Smooth muscle cell (in vitro differentiated cells): ENCODE data around the gene AMDHD2. TPM values are rescaled to one million over a fixed set of nuclear protein-coding genes. Genes with fewer than 3 reads are reported as not detected.

Experiments used
- DNase-seq: peaks from one replicate; lab custom pipeline; 2025; ENCODE audit not compliant: unreplicated experiment; lab: John Stamatoyannopoulos, UW
- H2AFZ ChIP-seq: fragments of 200-600 bp; sonication (generic); 2 replicates; pipeline ENCODE4 v1.6.0; 2016; ENCODE audit warnings: antibody characterized with exemption, low read depth, mild to moderate bottlenecking
- H3F3A ChIP-seq: fragments of 200-600 bp; sonication (generic); 2 replicates; pipeline ENCODE4 v1.6.0; 2017; ENCODE audit warnings: antibody characterized with exemption, low read depth
- H3K27ac ChIP-seq: fragments of 200-600 bp; sonication (generic); 2 replicates; pipeline ENCODE4 v1.5.1; 2016; ENCODE audit warnings: low read depth, mild to moderate bottlenecking
- H3K27me3 ChIP-seq: fragments of 200-600 bp; sonication (generic); 2 replicates; pipeline ENCODE4 v1.6.1; 2016; ENCODE audit warnings: low read depth, mild to moderate bottlenecking
- H3K36me3 ChIP-seq: fragments of 200-600 bp; sonication (generic); 2 replicates; pipeline ENCODE4 v1.5.1; 2016; ENCODE audit warnings: low read depth
- H3K4me1 ChIP-seq: fragments of 200-600 bp; sonication (generic); 2 replicates; pipeline ENCODE4 v1.5.1; 2016; ENCODE audit warnings: low read depth
- H3K4me2 ChIP-seq: fragments of 200-600 bp; sonication (generic); 2 replicates; pipeline ENCODE4 v1.6.0; 2016; ENCODE audit warnings: mild to moderate bottlenecking
- H3K4me3 ChIP-seq: fragments of 200-600 bp; sonication (generic); 2 replicates; pipeline ENCODE4 v1.5.1; 2016; ENCODE audit warnings: mild to moderate bottlenecking
- H3K79me2 ChIP-seq: fragments of 200-600 bp; sonication (generic); 2 replicates; pipeline ENCODE4 v1.6.0; 2016; ENCODE audit warnings: low read depth, mild to moderate bottlenecking
- H3K9ac ChIP-seq: fragments of 200-600 bp; sonication (generic); 2 replicates; pipeline ENCODE4 v1.6.0; 2016; ENCODE audit warnings: low read depth
- H3K9me3 ChIP-seq: fragments of 200-600 bp; sonication (generic); replicated peaks from 2 replicates; pipeline ENCODE4 v1.5.1; 2016; ENCODE audit warnings: low read depth
- H4K20me1 ChIP-seq: fragments of 200-600 bp; sonication (generic); 2 replicates; pipeline ENCODE4 v1.6.0; 2016; ENCODE audit warnings: low read depth
- WGBS: methylation state at CpG from one replicate; pipeline ENCODE4 v1.1.7; 2016; ENCODE audit warnings: low lambda C conversion rate; 5-methylcytosine and 5-hydroxymethylcytosine counted together
- polyA plus RNA-seq: library from polyadenylated mRNA; unstranded; fragments of >200 nt; fragmentation: Nextera tagmentation; extraction: Ambion mirVana; gene quantifications from 2 replicates; pipeline ENCODE4 v1.2.1, GENCODE V29; 2016
- total RNA-seq: library from RNA; depleted of rRNA; stranded (reverse); fragments of >200 nt; gene quantifications from 2 replicates; pipeline ENCODE4 v1.2.3, GENCODE V29; 2014
- TF ChIP-seq, protein P1 (sequence below): fragments of 200-600 bp; sonication (generic); IDR thresholded peaks from 2 replicates; pipeline ENCODE4 v1.5.1; 2017; ENCODE audit warnings: borderline replicate concordance, mild to moderate bottlenecking, antibody characterized with exemption; ENCODE audit not compliant: insufficient read depth, poor library complexity, severe bottlenecking

Gene AMDHD2
- total and polyA plus RNA-seq, 2 experiments from 2014 or later = 12.0 to 14.2 TPM

- no peak overlapping the region for H3K9ac ChIP-seq
- no peaks in the 10 kb centered on the region for H3K9me3 ChIP-seq
- no peaks in the 10 kb centered on the region for H3K36me3 ChIP-seq
- H3K79me2 ChIP-seq = peaks cover 8% of the 10 kb centered on the region
- DNase-seq = no peak
- H3K4me2 ChIP-seq = peak overlapping the region; percentile 95
- H3K4me1 ChIP-seq = peaks cover 11% of the 10 kb centered on the region
- TF ChIP-seq, protein P1, sequence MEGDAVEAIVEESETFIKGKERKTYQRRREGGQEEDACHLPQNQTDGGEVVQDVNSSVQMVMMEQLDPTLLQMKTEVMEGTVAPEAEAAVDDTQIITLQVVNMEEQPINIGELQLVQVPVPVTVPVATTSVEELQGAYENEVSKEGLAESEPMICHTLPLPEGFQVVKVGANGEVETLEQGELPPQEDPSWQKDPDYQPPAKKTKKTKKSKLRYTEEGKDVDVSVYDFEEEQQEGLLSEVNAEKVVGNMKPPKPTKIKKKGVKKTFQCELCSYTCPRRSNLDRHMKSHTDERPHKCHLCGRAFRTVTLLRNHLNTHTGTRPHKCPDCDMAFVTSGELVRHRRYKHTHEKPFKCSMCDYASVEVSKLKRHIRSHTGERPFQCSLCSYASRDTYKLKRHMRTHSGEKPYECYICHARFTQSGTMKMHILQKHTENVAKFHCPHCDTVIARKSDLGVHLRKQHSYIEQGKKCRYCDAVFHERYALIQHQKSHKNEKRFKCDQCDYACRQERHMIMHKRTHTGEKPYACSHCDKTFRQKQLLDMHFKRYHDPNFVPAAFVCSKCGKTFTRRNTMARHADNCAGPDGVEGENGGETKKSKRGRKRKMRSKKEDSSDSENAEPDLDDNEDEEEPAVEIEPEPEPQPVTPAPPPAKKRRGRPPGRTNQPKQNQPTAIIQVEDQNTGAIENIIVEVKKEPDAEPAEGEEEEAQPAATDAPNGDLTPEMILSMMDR = no peak
- no peaks in the 10 kb centered on the region for H3K27me3 ChIP-seq
- peaks cover 47% of the 10 kb centered on the region for H4K20me1 ChIP-seq
- 18% methylated on average over 40 of the region's 55 CpGs for WGBS
- H3K4me3 ChIP-seq = peak overlapping the region; percentile 84
- H3F3A ChIP-seq = peaks cover under 1% of the 10 kb centered on the region
- H2AFZ ChIP-seq = no peak overlapping the region
- H3K27ac ChIP-seq = no peak overlapping the region
Measured at GRCh38 chr16:2475413-2476344, 44.5 kb upstream of the AMDHD2 start.

DNA sequence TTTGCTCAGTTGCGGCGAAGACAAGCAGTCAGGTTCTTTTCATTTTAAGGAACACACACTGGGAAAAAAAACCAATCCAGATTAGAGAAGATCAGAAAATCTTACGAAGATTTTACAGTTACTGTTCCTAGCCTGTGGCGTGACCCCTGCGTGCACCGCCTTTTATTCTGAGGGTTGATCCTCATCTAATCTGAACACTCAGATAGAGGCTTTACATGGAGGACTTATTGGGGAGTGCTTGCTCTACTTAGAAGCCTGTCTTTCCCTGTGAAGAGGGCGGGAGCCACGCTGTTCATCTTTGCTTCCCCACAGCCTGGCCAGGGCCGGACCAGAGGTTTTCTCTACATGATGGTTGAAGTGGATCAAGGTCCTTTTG lies 43.8 kb upstream of the AMDHD2 start:
- Histone ChIP-seq H3K27ac (no peak overlapping the region), H3K27me3 (no peaks in the 10 kb centered on the region), H3K4me2 (peak overlapping the region; percentile 95), H3K4me1 (peaks cover 6% of the 10 kb centered on the region), H3F3A (no peaks in the 10 kb centered on the region), H3K36me3 (no peaks in the 10 kb centered on the region), H3K9ac (no peak overlapping the region), H2AFZ (no peak overlapping the region), H3K79me2 (peaks cover 8% of the 10 kb centered on the region), H4K20me1 (peaks cover 53% of the 10 kb centered on the region), H3K4me3 (peak overlapping the region; percentile 84), H3K9me3 (no peaks in the 10 kb centered on the region)
- WGBS = 94% methylated on average over 9 of the region's 9 CpGs
- DNase-seq = no peak
- TF ChIP-seq, protein P1 = no peak

- H3K4me1 ChIP-seq = peaks cover 6% of the 10 kb centered on the region
- no peak overlapping the region for H2AFZ ChIP-seq
- 95% methylated on average over 3 of the region's 3 CpGs for WGBS
- H3K36me3 ChIP-seq = no peaks in the 10 kb centered on the region
- H4K20me1 ChIP-seq = peaks cover 56% of the 10 kb centered on the region
- no peak for DNase-seq
- TF ChIP-seq, protein P1 = no peak
- no peaks in the 10 kb centered on the region for H3K9me3 ChIP-seq
- no peak overlapping the region for H3K9ac ChIP-seq
- H3K4me2 ChIP-seq = no peak overlapping the region
- H3K79me2 ChIP-seq = peaks cover 8% of the 10 kb centered on the region
- no peaks in the 10 kb centered on the region for H3K27me3 ChIP-seq
- no peak overlapping the region for H3K27ac ChIP-seq
- no peak overlapping the region for H3K4me3 ChIP-seq
- no peaks in the 10 kb centered on the region for H3F3A ChIP-seq
Measured at GRCh38 chr16:2476741-2477140, 43.4 kb upstream of the AMDHD2 start.
